Retinal pigment epithelial cell (primary cell): ENCODE results near the gene TMEM131.

Source experiments
- DNase-seq: peaks from one replicate; pipeline ENCODE4 v3.0.0-alpha.2; 2010; ENCODE audit warnings: low read depth
- H3K4me3 ChIP-seq: 2 replicates; pipeline ENCODE4 v1.5.1; 2011; ENCODE audit warnings: mild to moderate bottlenecking, low read length, control low read depth, moderate library complexity
- CTCF ChIP-seq: conservative IDR thresholded peaks from 2 replicates; pipeline ENCODE4 v1.5.1; 2011; ENCODE audit warnings: low read depth, low read length, control low read depth, inconsistent platforms

TMEM131 gene

GRCh38 chr2:98009887-98010760 is 14.4 kb upstream of the TMEM131 start:
- no peak for DNase-seq
- H3K4me3 ChIP-seq: no peak overlapping the region
- TF ChIP-seq CTCF: no peak

- no peak for TF ChIP-seq CTCF
- DNase-seq: no peak
- no peak overlapping the region for H3K4me3 ChIP-seq
Observed at GRCh38 chr2:98008415-98008814, 12.7 kb upstream of the TMEM131 start.

- no peak for TF ChIP-seq CTCF
- H3K4me3 ChIP-seq: no peak overlapping the region
Observed at GRCh38 chr2:98006378-98006777, 10.6 kb upstream of the TMEM131 start.

GRCh38 chr2:98004613-98005012 is 8.9 kb upstream of the TMEM131 start:
- H3K4me3 ChIP-seq: no peak overlapping the region
- TF ChIP-seq CTCF: no peak
- DNase-seq: no peak

More at GRCh38 chr2:98006378-98006777, 10.6 kb upstream of the TMEM131 start:
- DNase-seq: no peak

- no peak overlapping the region for H3K4me3 ChIP-seq
- DNase-seq: no peak
- no peak for TF ChIP-seq CTCF
Observed at GRCh38 chr2:98004047-98004446, 8.3 kb upstream of the TMEM131 start.

GRCh38 chr2:97999536-97999935 is 3.8 kb upstream of the TMEM131 start:
- DNase-seq: no peak
- no peak overlapping the region for H3K4me3 ChIP-seq
- TF ChIP-seq CTCF: no peak

GRCh38 chr2:97998431-97999005 is 2.8 kb upstream of the TMEM131 start:
- no peak for TF ChIP-seq CTCF
- DNase-seq: no peak

More at GRCh38 chr2:97998431-97999005, 2.8 kb upstream of the TMEM131 start:
- no peak overlapping the region for H3K4me3 ChIP-seq
